IPS-20b (cell line): ENCODE data around the gene TRMT10C.

Source experiments
- H3K27ac ChIP-seq: one replicate; pipeline ENCODE4 v1.5.1; 2013; ENCODE audit warnings: low read length
- H3K27me3 ChIP-seq: 2 replicates; pipeline ENCODE4 v1.6.1; 2013; ENCODE audit warnings: mild to moderate bottlenecking, low read length, inconsistent platforms; ENCODE audit not compliant: insufficient read depth
- H3K36me3 ChIP-seq: 2 replicates; pipeline ENCODE4 v1.6.1; 2013; ENCODE audit warnings: low read depth, mild to moderate bottlenecking, inconsistent platforms, low read length, moderate library complexity; ENCODE audit not compliant: insufficient read depth
- H3K4me1 ChIP-seq: 2 replicates; pipeline ENCODE4 v1.6.1; 2013; ENCODE audit warnings: mild to moderate bottlenecking, control low read depth, inconsistent platforms, low read length, moderate library complexity; ENCODE audit not compliant: insufficient read depth
- H3K4me3 ChIP-seq: 2 replicates; pipeline ENCODE4 v1.5.1; 2013; ENCODE audit warnings: mild to moderate bottlenecking, low read length, inconsistent platforms
- H3K9ac ChIP-seq: 2 replicates; pipeline ENCODE4 v1.6.1; 2013; ENCODE audit warnings: low read depth, mild to moderate bottlenecking, inconsistent platforms, low read length, moderate library complexity
- H3K9me3 ChIP-seq: 2 replicates; pipeline ENCODE4 v1.6.1; 2013; ENCODE audit warnings: mild to moderate bottlenecking, low read depth, low read length, inconsistent platforms; ENCODE audit not compliant: insufficient read depth

TRMT10C gene

DNA sequence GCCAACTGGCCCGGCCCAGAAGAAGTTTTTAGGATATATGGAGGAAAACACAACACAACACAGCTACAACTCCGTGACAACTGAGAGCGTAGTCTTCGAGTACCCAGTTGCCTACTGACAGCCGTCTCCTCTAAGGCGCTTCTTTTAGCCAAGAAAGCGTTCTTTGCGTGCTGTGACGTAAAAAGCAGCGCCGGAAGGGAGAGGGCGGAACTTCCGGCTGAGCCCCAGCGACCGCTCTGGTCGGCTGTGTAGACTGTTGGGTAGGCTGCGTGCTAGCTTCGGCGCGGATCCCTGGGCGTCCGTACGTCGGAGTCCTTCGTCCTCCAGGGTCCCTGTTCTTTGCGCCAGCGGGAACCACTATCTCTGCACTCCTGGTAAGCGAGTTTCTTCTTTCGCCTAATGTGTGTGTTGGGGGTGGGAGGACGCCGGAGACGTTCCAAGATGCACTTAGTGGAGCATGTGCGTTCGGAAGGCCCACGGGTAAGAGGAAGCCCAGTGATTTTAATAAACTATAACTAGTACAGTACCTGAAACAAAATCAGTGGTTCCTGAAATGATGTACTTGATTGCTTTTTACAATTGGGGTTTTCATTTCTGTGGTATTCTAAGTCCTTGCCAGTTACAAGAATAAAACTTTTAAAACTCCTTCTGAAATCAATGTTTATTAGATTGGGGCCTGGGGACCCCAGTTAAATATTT lies at the start of gene TRMT10C:
Gene TRMT10C, plus strand, starts transcription at position 239 of the 699 bp plus-strand sequence. CDS start 2,914 bp downstream, outside the sequence.
- H3K27me3 ChIP-seq = no peaks in the 10 kb centered on the region
- peaks cover 24% of the 10 kb centered on the region for H3K36me3 ChIP-seq
- H3K4me3 ChIP-seq = peak within 1 kb of the TSS; percentile 96
- H3K9me3 ChIP-seq = no peaks in the 10 kb centered on the region
- H3K27ac ChIP-seq = peak within 1 kb of the TSS; percentile 69
- peak within 1 kb of the TSS; percentile 98 for H3K9ac ChIP-seq
- 0 out of 2 replicates have a peak, but pooled peaks cover 3% of the 10 kb centered on the region for H3K4me1 ChIP-seq

DNA sequence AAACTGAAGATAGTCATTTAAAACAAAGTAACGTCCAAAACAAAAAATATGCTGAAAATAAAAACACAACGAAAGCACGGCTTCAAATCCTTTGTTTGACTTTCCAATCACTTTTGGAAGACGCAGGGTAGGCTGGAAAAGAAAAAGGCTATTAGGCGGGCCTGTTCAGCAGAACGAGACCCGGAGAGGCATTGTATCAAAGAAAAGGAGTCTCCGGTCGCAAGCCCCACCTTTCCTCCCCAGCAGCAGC lies 49.3 kb upstream of the TRMT10C start:
- H3K9me3 ChIP-seq = no peaks in the 10 kb centered on the region
- no peaks in the 10 kb centered on the region for H3K36me3 ChIP-seq
- H3K4me1 ChIP-seq = no peaks in the 10 kb centered on the region; the same call in none of the 2 replicates
- H3K27ac ChIP-seq = peak overlapping the region; percentile 16
- H3K4me3 ChIP-seq = peak overlapping the region; percentile 62
- H3K27me3 ChIP-seq = peaks cover 3% of the 10 kb centered on the region; the same call in 1 of the 2 replicates
- H3K9ac ChIP-seq = peak overlapping the region; percentile 74; the same call in 1 of the 2 replicates

DNA sequence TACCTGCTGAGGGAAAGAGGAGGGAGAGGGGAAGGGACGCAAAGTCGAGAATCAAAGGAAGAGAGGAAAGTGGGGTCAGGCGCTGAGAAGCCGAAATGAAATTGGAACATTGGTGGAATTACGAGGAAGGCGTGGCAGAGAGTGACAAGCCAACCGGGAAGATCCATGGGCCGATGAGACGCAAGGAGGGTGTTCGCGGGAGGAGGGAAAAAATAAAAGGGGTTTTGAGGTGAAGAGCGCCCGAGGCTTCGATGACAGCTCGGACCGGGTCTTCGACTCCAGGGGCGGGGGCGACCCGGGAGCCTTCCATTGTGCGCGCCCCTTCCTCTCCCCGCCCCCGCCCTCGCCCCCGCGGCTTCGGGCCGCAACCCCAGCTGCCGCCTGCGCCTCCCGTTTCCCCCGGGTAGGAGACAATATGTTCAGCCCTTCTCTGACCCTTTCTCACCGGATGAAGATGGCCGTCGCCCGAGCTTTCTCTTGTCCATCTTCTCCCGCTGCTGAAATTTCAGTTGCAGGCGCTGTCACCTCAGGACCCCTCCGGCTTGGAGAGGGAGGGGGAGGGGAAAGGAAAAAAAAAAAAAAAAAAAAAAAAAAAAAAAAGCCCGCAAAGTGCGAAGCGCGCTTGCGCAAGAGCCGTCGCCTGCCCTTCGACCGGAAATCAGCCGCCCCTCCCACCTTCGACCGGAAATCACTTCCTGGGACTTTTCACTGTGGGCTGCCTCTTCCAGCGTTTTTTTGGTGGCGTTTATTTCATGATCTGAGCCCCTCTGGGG lies 48.8 kb upstream of the TRMT10C start, which contains the start of gene SENP7:
Gene SENP7, minus strand, starts transcription at position 567 of the 773 bp plus-strand sequence. Its CDS starts 82 bp downstream, at position 485.
- peaks cover 3% of the 10 kb centered on the region; the same call in 1 of the 2 replicates for H3K27me3 ChIP-seq
- H3K9me3 ChIP-seq = no peaks in the 10 kb centered on the region
- H3K9ac ChIP-seq = peak within 1 kb of the TSS; percentile 74; the same call in 1 of the 2 replicates
- H3K4me3 ChIP-seq = peak within 1 kb of the TSS; percentile 62
- H3K4me1 ChIP-seq = no peaks in the 10 kb centered on the region; the same call in none of the 2 replicates
- peak within 1 kb of the TSS; percentile 86 for H3K27ac ChIP-seq
- H3K36me3 ChIP-seq = no peaks in the 10 kb centered on the region

DNA sequence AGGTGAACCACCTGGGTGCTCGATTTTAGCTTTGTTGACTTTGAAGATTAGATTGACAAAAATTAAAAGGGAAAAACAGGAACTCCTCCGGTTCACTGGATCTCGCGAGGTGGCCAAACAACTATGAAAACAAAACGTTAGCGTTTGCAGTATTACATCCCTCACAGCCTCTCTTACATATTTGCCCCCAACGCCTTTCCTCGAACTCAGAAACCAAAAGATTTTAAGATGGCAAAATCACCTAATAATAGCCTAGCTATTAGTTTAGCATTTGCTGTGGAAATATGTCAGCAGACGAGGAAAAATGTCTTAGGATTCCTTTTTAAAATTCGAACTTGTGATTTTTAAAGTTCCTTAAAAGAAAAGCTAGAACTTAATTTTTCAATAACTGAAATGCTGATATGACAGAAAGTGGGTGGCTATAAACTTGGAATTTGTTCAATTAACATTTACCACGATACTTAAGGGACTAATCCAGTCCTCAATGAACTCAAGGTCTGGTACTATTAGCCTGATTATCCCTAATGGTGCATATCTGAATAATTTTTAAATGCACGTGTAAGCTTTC lies 48.2 kb upstream of the TRMT10C start:
- Histone ChIP-seq H3K27ac (peak overlapping the region; percentile 86), H3K27me3 (peaks cover 3% of the 10 kb centered on the region; the same call in 1 of the 2 replicates), H3K9me3 (no peaks in the 10 kb centered on the region), H3K36me3 (no peaks in the 10 kb centered on the region), H3K4me3 (peak overlapping the region; percentile 62), H3K9ac (peak overlapping the region; percentile 74; the same call in 1 of the 2 replicates), H3K4me1 (no peaks in the 10 kb centered on the region; the same call in none of the 2 replicates)

DNA sequence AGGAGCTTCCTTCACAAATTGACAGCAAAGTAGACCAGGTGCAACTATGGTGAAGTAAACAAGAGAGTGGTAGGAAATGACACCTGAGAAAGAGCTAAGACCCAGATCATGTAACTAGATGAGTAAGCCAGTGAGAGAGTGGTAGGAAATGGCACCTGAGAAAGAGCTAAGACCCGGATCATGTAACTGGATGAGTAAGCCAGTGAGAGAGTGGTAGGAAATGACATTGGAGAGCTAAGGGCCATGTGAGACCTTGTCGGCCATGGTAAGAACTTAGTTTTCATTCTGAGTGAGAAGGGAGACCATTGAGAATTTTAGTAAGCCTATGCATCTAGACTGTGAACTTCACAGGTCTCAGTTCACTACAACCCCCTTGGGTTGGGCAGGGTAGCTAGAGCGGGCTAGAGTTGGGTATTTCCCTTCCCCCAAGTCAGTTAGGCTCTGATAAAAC lies 43.2 kb upstream of the TRMT10C start:
- Histone ChIP-seq H3K27me3 (peaks cover 3% of the 10 kb centered on the region; the same call in 1 of the 2 replicates), H3K36me3 (no peaks in the 10 kb centered on the region), H3K27ac (no peak overlapping the region), H3K9ac (no peak overlapping the region), H3K4me3 (no peak overlapping the region), H3K4me1 (peaks cover 5% of the 10 kb centered on the region), H3K9me3 (no peaks in the 10 kb centered on the region)

DNA sequence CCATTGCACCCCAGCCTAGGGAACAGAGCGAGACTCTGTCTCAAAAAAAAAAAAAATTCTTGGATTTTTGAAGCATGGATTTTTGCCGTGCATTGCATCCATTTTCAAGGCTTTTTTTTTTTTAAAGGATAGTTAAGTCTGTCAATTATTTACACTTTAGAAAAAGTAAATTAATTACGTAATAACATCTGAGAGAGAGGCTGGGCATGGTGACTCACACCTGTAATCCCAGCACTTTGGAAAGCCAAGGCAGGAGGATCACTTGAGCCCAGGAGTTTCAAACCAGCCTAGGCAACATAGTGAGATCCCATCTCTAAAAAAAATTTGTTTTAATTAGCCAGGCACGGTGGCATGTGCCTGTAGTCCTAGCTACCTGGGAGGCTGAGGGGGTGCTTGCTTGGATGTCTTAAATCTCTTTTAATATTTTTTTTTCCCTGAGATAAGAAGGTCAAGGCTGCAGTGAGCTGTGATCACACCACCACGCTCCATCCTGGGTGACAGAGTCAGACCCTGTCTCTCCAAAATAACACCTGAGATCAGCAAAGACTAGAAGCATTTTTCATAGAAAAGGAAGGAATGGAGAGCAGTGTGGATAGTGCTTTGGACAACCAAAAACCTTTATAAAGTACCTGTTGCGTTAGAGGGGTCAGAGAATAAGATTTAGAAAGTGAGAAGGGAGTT lies 41.8 kb upstream of the TRMT10C start:
- no peak overlapping the region for H3K27ac ChIP-seq

DNA sequence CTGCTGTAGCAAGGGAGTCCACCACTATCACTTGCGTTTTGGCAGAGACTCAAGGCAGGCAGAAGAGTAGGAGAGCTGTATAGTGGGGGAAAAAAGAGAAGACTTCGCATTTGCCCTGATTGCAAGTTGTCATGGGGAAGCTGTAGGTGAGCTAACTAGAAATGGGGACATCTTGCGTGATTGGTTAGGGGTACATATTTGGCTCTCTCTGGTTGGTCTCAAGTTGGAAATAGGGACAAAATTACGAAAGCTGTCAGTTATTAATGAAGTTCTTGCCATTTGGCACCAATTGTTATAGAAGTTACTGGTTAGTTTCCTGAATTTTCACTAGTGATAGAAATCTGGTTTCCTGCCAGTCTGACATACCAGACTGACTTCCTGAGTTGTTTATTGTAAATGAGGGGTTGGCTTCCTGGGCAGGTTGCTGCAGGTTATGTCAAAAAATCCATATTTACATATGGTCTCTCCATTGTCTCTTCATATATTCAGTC lies 40.4 kb upstream of the TRMT10C start:
- Histone ChIP-seq H3K27me3 (peaks cover 3% of the 10 kb centered on the region; the same call in 1 of the 2 replicates), H3K9ac (no peak overlapping the region)

More for the DNA sequence above, 41.8 kb upstream of the TRMT10C start:
- Histone ChIP-seq H3K27me3 (peaks cover 3% of the 10 kb centered on the region; the same call in 1 of the 2 replicates), H3K4me1 (peaks cover 5% of the 10 kb centered on the region; the same call in 1 of the 2 replicates), H3K36me3 (no peaks in the 10 kb centered on the region), H3K9ac (no peak overlapping the region), H3K4me3 (no peak overlapping the region), H3K9me3 (no peaks in the 10 kb centered on the region)

DNA sequence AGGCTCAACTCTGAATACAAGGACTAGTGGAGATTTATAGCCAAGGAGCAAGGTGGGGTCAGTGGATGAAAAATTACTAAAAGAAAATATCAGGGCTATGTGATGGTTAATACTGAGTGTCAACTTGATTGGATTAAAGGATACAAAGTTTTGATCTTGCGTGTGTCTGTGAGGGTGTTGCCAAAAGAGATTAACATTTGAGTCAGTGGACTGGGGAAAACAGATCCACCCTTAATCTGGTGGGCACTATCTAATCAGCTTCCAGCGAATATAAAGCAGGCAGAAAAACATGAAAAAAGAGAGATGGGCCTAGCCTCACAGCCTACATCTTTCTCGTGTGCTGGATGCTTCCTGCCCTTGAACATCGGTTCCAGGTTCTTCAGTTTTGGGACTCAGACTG lies 34.2 kb upstream of the TRMT10C start:
- Histone ChIP-seq H3K27ac (no peak overlapping the region), H3K9ac (no peak overlapping the region), H3K4me1 (peaks cover 23% of the 10 kb centered on the region; the same call in 1 of the 2 replicates), H3K27me3 (no peaks in the 10 kb centered on the region), H3K36me3 (no peaks in the 10 kb centered on the region), H3K4me3 (no peak overlapping the region), H3K9me3 (peaks cover 10% of the 10 kb centered on the region)

More for the DNA sequence above, 40.4 kb upstream of the TRMT10C start:
- Histone ChIP-seq H3K4me1 (peaks cover 5% of the 10 kb centered on the region; the same call in 1 of the 2 replicates), H3K27ac (no peak overlapping the region), H3K36me3 (no peaks in the 10 kb centered on the region), H3K9me3 (peaks cover 5% of the 10 kb centered on the region; the same call in 1 of the 2 replicates), H3K4me3 (no peak overlapping the region)

DNA sequence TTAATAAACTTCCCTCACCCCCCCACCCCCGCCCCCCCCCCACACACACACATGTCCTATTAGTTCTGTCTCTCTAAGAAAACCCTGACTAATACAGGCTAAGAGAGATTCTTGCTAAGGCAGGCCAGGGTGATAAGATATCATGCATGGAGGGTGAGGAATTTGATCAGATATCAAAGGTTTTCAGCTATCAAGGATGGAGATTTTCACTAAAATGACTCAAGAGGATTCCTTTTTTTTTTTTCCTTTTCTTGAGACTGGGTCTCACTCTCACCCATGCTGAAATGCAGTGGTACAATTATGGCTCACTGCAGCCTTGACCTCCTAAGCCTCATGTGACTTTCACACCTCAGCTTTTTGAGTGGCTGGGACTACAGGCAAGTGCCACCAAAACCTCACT lies 33.8 kb upstream of the TRMT10C start:
- H3K27ac ChIP-seq = no peak overlapping the region
- H3K4me1 ChIP-seq = peaks cover 26% of the 10 kb centered on the region
- H3K27me3 ChIP-seq = no peaks in the 10 kb centered on the region
- no peak overlapping the region for H3K9ac ChIP-seq
- no peak overlapping the region for H3K4me3 ChIP-seq
- H3K36me3 ChIP-seq = no peaks in the 10 kb centered on the region
- H3K9me3 ChIP-seq = peaks cover 10% of the 10 kb centered on the region

DNA sequence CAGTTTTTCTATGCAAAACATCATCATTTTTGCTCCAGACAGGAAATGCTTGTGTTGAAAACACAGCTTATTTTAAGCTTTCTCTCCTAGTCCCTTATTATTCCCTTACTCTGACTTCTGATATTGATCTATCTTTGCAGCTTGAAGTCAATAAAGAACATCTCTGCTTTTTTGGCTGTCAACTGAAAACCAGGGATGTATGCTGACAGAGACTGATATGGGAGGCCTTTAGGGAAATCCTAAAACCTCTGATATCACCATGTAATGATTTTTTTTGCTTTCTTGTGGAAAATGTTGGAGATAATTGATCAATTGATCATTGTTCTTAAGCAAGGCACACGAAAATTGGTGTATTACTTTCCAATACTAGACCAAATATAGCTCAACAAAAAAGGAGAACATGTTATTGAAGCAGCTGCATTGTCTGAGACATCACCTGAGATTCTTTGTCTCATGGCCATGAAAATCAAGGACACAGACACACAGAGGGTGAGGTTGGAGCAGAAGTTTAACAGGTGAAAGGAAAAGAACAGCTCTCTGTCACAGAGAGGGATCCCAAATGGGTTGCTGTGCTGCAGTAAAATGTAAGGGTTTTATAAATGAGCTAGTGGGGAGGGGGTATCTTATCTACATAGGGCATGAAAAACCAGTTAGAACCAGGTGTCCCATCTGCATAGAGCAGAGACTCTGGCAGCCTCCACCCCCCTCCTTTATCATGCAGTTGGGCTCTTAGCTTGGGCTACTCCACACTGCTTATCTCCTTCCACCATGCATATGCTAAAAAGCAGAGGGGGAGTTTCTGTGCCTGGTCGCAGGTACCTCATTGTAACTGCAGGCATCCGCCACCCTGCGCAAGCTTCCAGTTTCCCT lies 31.6 kb upstream of the TRMT10C start:
- H3K27ac ChIP-seq = peak overlapping the region; percentile 31
- no peaks in the 10 kb centered on the region for H3K27me3 ChIP-seq
- peak overlapping the region; percentile 28; the same call in 1 of the 2 replicates for H3K4me3 ChIP-seq
- no peaks in the 10 kb centered on the region for H3K36me3 ChIP-seq
- peaks cover 26% of the 10 kb centered on the region for H3K4me1 ChIP-seq
- peak overlapping the region; percentile 45; the same call in 1 of the 2 replicates for H3K9ac ChIP-seq
- peaks cover 10% of the 10 kb centered on the region for H3K9me3 ChIP-seq
